Measurements from ENCODE around the gene MAGEH1. TPM values are rescaled to one million over a fixed set of nuclear protein-coding genes. Genes with fewer than 3 reads are reported as not detected.
"Not testable (repeated sequence)": the region's sequence is repeated elsewhere in the genome, so short reads cannot be mapped to it uniquely, and the experiment has no call there.

The MAGEH1 gene
- total and polyA plus RNA-seq, 2 of the 8 experiments (the other 6 are each of a cell fraction or from before 2014, with no cell fraction given): 9.4 to 13.4 TPM

DNA sequence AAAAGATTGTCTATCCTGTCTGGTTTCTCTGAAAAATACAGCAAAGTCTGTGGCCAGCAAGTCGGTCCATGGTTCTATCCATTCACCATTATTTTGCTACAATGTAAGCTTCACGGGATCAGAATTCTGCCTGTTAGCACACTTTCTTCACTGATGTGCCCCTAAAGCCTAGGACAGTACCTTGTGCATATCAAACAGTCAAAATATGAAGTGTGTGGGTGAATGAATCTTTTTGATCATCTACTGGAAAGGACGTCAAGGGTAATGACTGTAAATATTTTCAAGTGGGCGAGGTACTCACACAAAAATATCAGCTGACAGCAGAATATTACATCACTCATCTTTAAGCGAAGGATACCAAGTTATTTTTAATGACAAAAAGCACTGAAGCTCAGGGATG is 13.2 kb downstream of the MAGEH1 start:
- H3K14ac ChIP-seq (ENCODE audit: insufficient read length); H3K4ac ChIP-seq (replicated peaks; ENCODE audit: insufficient read length, low read depth, low read length); H2AK5ac ChIP-seq (ENCODE audit: low read depth, low read length); H3K18ac ChIP-seq (ENCODE audit: extremely low read depth, low read length); H3K4me1 ChIP-seq (replicated peaks in 1 of 4; ENCODE audit: control insufficient read depth in 3 of 4, insufficient read depth in 4 of 4, low read length in 3 of 4); H2BK12ac ChIP-seq (ENCODE audit: low read depth, low read length); H3K27me3 ChIP-seq (replicated peaks in 1 of 4; ENCODE audit: control insufficient read depth in 3 of 4, extremely low read depth in 1 of 4, insufficient read depth in 3 of 4, low read length in 3 of 4); H3K23me2 ChIP-seq (ENCODE audit: low read depth, low read length); H2BK120ac ChIP-seq (replicated peaks; ENCODE audit: low read depth, low read length); FAIRE-seq; H2AFZ ChIP-seq (ENCODE audit: low read length); H3K36me3 ChIP-seq (ENCODE audit: control insufficient read depth in 2 of 4, insufficient read depth in 4 of 4, low read length in 3 of 4); H3K23ac ChIP-seq (ENCODE audit: insufficient read length); DNase-seq (ENCODE audit: low read depth in 1 of 2, low spot score in 2 of 2); H3K27ac ChIP-seq (ENCODE audit: low read depth, low read length); H3K4me2 ChIP-seq (ENCODE audit: insufficient read depth in 1 of 2, low read depth in 2 of 2, low read length in 2 of 2); CTCF ChIA-PET (ENCODE audit: partially characterized antibody); H3K56ac ChIP-seq (replicated peaks; ENCODE audit: insufficient read length, low read depth, low read length); H4K5ac ChIP-seq (ENCODE audit: insufficient read length, low read depth, low read length); H3K79me2 ChIP-seq (ENCODE audit: control insufficient read depth in 1 of 2, insufficient read depth in 2 of 2, low read length in 2 of 2); H4K8ac ChIP-seq (ENCODE audit: extremely low read depth, insufficient read depth, low read length); H2BK15ac ChIP-seq (ENCODE audit: low read length); H2BK20ac ChIP-seq (ENCODE audit: low read length); H3K4me3 ChIP-seq (ENCODE audit: extremely low read depth in 1 of 4, insufficient read depth in 2 of 4, low read depth in 3 of 4, low read length in 4 of 4); H3K9ac ChIP-seq (replicated peaks in 1 of 4; ENCODE audit: extremely low read depth in 1 of 4, low read depth in 3 of 4, low read length in 3 of 4); POLR2A ChIA-PET (ENCODE audit: partially characterized antibody); H4K20me1 ChIP-seq (replicated peaks in 1 of 2; ENCODE audit: control insufficient read depth in 1 of 2, insufficient read depth in 2 of 2, low read length in 2 of 2); H4K91ac ChIP-seq (replicated peaks; ENCODE audit: insufficient read length, low read length); H3K79me1 ChIP-seq (ENCODE audit: low read depth, low read length); H3K9me3 ChIP-seq (ENCODE audit: insufficient read depth in 2 of 2, low read depth in 1 of 2, low read length in 1 of 2); H2BK5ac ChIP-seq (ENCODE audit: low read depth, low read length): not testable (repeated sequence)
- WGBS, 2 experiments (ENCODE audit: extremely low coverage in 1 of 2, insufficient coverage in 1 of 2, insufficient read length in 1 of 2, insufficient replicate concordance in 2 of 2, low coverage in 1 of 2, low lambda C conversion rate in 2 of 2, missing lambda C conversion rate in 1 of 2): no CpG with 5 or more reads among the region's 5 CpGs

- H3K9ac ChIP-seq (replicated peaks in 1 of 4; ENCODE audit: extremely low read depth in 1 of 4, low read depth in 3 of 4, low read length in 3 of 4); FAIRE-seq; H2BK20ac ChIP-seq (ENCODE audit: low read length); H3K79me1 ChIP-seq (ENCODE audit: low read depth, low read length); H3K56ac ChIP-seq (replicated peaks; ENCODE audit: insufficient read length, low read depth, low read length); H3K27me3 ChIP-seq (replicated peaks in 1 of 4; ENCODE audit: control insufficient read depth in 3 of 4, extremely low read depth in 1 of 4, insufficient read depth in 3 of 4, low read length in 3 of 4); H2BK5ac ChIP-seq (ENCODE audit: low read depth, low read length); H3K9me3 ChIP-seq (ENCODE audit: insufficient read depth in 2 of 2, low read depth in 1 of 2, low read length in 1 of 2); H2BK12ac ChIP-seq (ENCODE audit: low read depth, low read length); H4K5ac ChIP-seq (ENCODE audit: insufficient read length, low read depth, low read length); H3K18ac ChIP-seq (ENCODE audit: extremely low read depth, low read length); H4K20me1 ChIP-seq (replicated peaks in 1 of 2; ENCODE audit: control insufficient read depth in 1 of 2, insufficient read depth in 2 of 2, low read length in 2 of 2); H2AFZ ChIP-seq (ENCODE audit: low read length); H4K91ac ChIP-seq (replicated peaks; ENCODE audit: insufficient read length, low read length); H2BK120ac ChIP-seq (replicated peaks; ENCODE audit: low read depth, low read length); H3K79me2 ChIP-seq (ENCODE audit: control insufficient read depth in 1 of 2, insufficient read depth in 2 of 2, low read length in 2 of 2); H4K8ac ChIP-seq (ENCODE audit: extremely low read depth, insufficient read depth, low read length); H3K4me1 ChIP-seq (replicated peaks in 1 of 4; ENCODE audit: control insufficient read depth in 3 of 4, insufficient read depth in 4 of 4, low read length in 3 of 4); H3K27ac ChIP-seq (ENCODE audit: low read depth, low read length); H3K4ac ChIP-seq (replicated peaks; ENCODE audit: insufficient read length, low read depth, low read length); CTCF ChIA-PET (ENCODE audit: partially characterized antibody); H3K23me2 ChIP-seq (ENCODE audit: low read depth, low read length); H3K4me2 ChIP-seq (ENCODE audit: insufficient read depth in 1 of 2, low read depth in 2 of 2, low read length in 2 of 2); H3K23ac ChIP-seq (ENCODE audit: insufficient read length); POLR2A ChIA-PET (ENCODE audit: partially characterized antibody); H3K14ac ChIP-seq (ENCODE audit: insufficient read length); H2AK5ac ChIP-seq (ENCODE audit: low read depth, low read length); H2BK15ac ChIP-seq (ENCODE audit: low read length); H3K4me3 ChIP-seq (ENCODE audit: extremely low read depth in 1 of 4, insufficient read depth in 2 of 4, low read depth in 3 of 4, low read length in 4 of 4); DNase-seq (ENCODE audit: low read depth in 1 of 2, low spot score in 2 of 2); H3K36me3 ChIP-seq (ENCODE audit: control insufficient read depth in 2 of 4, insufficient read depth in 4 of 4, low read length in 3 of 4): not testable (repeated sequence)
- no CpG with 5 or more reads among the region's 5 CpGs for WGBS, 2 experiments (ENCODE audit: extremely low coverage in 1 of 2, insufficient coverage in 1 of 2, insufficient read length in 1 of 2, insufficient replicate concordance in 2 of 2, low coverage in 1 of 2, low lambda C conversion rate in 2 of 2, missing lambda C conversion rate in 1 of 2)
Observed at GRCh38 chrX:55465791-55466190, 13.9 kb downstream of the MAGEH1 start.
